ENCODE measurements around the gene RAET1G.
"Not testable (repeated sequence)": the region's sequence is repeated elsewhere in the genome, so short reads cannot be mapped to it uniquely, and the experiment has no call there.

The RAET1G gene

DNA sequence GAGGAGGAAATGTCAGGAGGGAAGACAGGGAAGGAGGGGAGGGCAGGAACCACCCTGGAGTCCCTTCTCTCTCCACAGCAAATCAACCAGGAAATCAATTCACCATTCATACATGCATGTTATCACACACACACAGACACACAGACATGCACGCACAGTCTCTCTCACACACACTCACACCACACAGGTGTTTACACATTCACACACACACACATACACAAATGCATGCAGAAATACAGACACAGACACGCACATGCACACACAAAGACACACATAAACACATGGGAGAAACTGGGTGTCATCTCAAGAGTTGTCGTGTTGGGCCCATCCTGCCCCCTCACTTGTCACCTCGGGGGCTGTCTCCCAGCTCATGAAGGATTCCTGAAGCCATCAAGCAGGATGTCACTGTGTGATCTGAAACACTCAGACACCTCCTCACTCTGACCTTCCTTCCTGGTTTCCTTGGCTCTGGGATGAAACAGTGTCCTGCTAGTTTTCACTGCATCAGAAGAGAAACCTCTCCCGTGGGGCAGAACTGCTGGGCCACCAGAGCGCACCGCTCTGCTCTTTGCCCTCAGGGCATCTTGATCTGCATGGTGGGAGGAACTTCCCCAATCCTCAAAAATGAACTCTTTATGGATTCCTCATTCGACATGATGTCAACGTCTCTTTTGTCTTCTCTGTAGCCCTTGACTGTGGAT lies 9.2 kb downstream of the RAET1G start:
- Histone ChIP-seq H3K4me1 (ENCODE audit: low read length) (no peaks in the 10 kb centered on the region), H3K27ac (ENCODE audit: low read length) (no peak overlapping the region), H3F3A (ENCODE audit: insufficient read depth, low read length) (no peaks in the 10 kb centered on the region), H3K4me3 (ENCODE audit: low read length) (no peak overlapping the region), H3K4me2 (ENCODE audit: low read depth, low read length) (no peak overlapping the region), H3K36me3 (replicated peaks; ENCODE audit: insufficient read depth, low read length) (no peaks in the 10 kb centered on the region), H3K27me3 (replicated peaks; ENCODE audit: insufficient read depth, low read length) (peaks cover 74% of the 10 kb centered on the region), H3K9me3 (replicated peaks; ENCODE audit: insufficient read depth, low read length) (no peaks in the 10 kb centered on the region), H3K79me2 (ENCODE audit: low read length) (no peaks in the 10 kb centered on the region), H2AFZ (ENCODE audit: low read length) (no peak overlapping the region), H3K9ac (ENCODE audit: low read length) (no peak overlapping the region), H3K9me2 (replicated peaks; ENCODE audit: insufficient read depth, low read length) (no peaks in the 10 kb centered on the region), H4K20me1 (ENCODE audit: insufficient read depth, low read length) (no peaks in the 10 kb centered on the region)
- TF ChIP-seq EZH2 (optimal IDR thresholded peaks at IDR 0.05; ENCODE audit: low read depth, low read length) (no peak), EZH2phosphoT487 (IDR thresholded peaks at IDR 0.05; ENCODE audit: low read length) (no peak)
- TF ChIP-seq, protein P1, sequence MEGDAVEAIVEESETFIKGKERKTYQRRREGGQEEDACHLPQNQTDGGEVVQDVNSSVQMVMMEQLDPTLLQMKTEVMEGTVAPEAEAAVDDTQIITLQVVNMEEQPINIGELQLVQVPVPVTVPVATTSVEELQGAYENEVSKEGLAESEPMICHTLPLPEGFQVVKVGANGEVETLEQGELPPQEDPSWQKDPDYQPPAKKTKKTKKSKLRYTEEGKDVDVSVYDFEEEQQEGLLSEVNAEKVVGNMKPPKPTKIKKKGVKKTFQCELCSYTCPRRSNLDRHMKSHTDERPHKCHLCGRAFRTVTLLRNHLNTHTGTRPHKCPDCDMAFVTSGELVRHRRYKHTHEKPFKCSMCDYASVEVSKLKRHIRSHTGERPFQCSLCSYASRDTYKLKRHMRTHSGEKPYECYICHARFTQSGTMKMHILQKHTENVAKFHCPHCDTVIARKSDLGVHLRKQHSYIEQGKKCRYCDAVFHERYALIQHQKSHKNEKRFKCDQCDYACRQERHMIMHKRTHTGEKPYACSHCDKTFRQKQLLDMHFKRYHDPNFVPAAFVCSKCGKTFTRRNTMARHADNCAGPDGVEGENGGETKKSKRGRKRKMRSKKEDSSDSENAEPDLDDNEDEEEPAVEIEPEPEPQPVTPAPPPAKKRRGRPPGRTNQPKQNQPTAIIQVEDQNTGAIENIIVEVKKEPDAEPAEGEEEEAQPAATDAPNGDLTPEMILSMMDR (IDR thresholded peaks at IDR 0.05; ENCODE audit: low read length), result no peak
- no peak for DNase-seq

DNA sequence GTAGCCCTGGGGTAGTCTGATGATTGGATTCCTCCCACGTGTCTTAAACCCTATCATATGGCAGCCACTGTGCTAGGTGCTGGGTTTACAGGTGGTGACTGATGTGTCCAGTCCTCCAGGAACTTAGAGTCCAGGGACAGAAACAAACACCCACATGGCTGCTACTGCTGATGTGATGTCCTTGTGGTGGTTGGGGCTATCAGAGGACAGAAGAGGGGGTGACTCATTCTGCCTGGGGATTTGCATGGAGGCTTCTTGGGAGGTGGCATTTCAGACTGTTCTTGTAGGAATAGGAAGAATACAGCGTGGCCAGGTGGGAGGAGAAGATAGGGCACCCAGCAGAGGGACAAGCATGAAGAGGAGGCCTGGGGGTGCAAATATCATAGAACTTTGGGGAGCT lies 9.8 kb downstream of the RAET1G start:
- H3K4me2 ChIP-seq (ENCODE audit: low read depth, low read length), result no peak overlapping the region
- no peak overlapping the region for H2AFZ ChIP-seq (ENCODE audit: low read length)
- H3K36me3 ChIP-seq (replicated peaks; ENCODE audit: insufficient read depth, low read length), result no peaks in the 10 kb centered on the region
- no peak overlapping the region for H3K27ac ChIP-seq (ENCODE audit: low read length)
- no peak overlapping the region for H3K4me3 ChIP-seq (ENCODE audit: low read length)
- H3K9ac ChIP-seq (ENCODE audit: low read length), result no peak overlapping the region
- H4K20me1 ChIP-seq (ENCODE audit: insufficient read depth, low read length), result no peaks in the 10 kb centered on the region
- no peak for DNase-seq
- TF ChIP-seq, protein P1 (IDR thresholded peaks at IDR 0.05; ENCODE audit: low read length), result no peak
- TF ChIP-seq EZH2phosphoT487 (IDR thresholded peaks at IDR 0.05; ENCODE audit: low read length) (no peak), EZH2 (optimal IDR thresholded peaks at IDR 0.05; ENCODE audit: low read depth, low read length) (no peak)
- no peaks in the 10 kb centered on the region for H3K79me2 ChIP-seq (ENCODE audit: low read length)
- no peaks in the 10 kb centered on the region for H3K9me3 ChIP-seq (replicated peaks; ENCODE audit: insufficient read depth, low read length)
- H3K9me2 ChIP-seq (replicated peaks; ENCODE audit: insufficient read depth, low read length), result no peaks in the 10 kb centered on the region
- peaks cover 72% of the 10 kb centered on the region for H3K27me3 ChIP-seq (replicated peaks; ENCODE audit: insufficient read depth, low read length)
- H3K4me1 ChIP-seq (ENCODE audit: low read length), result no peaks in the 10 kb centered on the region
- H3F3A ChIP-seq (ENCODE audit: insufficient read depth, low read length), result no peaks in the 10 kb centered on the region

DNA sequence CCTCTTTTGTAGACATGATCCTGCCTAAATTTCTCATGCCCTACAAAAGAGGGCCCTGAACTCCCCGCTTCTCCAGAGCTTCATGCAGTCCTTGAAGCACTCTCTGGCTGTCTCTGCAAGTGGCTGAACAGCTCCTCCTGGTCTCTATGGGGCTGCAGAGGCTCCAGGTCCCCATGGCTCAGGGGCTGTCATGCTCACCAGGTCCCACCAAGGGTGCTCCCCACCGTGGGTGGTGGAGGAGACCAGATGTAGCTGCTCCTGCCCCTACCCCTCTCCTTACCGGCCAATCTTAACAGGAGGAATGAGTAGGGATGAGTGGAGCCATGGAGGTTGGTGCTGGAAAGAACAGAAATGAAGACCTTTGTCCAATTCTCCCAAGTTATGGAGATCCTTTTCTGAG lies 10.2 kb downstream of the RAET1G start:
- H3K79me2 ChIP-seq (ENCODE audit: low read length); H4K20me1 ChIP-seq (ENCODE audit: insufficient read depth, low read length); H3F3A ChIP-seq (ENCODE audit: insufficient read depth, low read length); H3K9ac ChIP-seq (ENCODE audit: low read length); H3K27ac ChIP-seq (ENCODE audit: low read length); H3K4me3 ChIP-seq (ENCODE audit: low read length); H3K36me3 ChIP-seq (replicated peaks; ENCODE audit: insufficient read depth, low read length); H3K9me2 ChIP-seq (replicated peaks; ENCODE audit: insufficient read depth, low read length); H2AFZ ChIP-seq (ENCODE audit: low read length); H3K4me2 ChIP-seq (ENCODE audit: low read depth, low read length); DNase-seq; H3K4me1 ChIP-seq (ENCODE audit: low read length); H3K9me3 ChIP-seq (replicated peaks; ENCODE audit: insufficient read depth, low read length): not testable (repeated sequence)
- H3K27me3 ChIP-seq (replicated peaks; ENCODE audit: insufficient read depth, low read length), result peaks cover 72% of the 10 kb centered on the region

DNA sequence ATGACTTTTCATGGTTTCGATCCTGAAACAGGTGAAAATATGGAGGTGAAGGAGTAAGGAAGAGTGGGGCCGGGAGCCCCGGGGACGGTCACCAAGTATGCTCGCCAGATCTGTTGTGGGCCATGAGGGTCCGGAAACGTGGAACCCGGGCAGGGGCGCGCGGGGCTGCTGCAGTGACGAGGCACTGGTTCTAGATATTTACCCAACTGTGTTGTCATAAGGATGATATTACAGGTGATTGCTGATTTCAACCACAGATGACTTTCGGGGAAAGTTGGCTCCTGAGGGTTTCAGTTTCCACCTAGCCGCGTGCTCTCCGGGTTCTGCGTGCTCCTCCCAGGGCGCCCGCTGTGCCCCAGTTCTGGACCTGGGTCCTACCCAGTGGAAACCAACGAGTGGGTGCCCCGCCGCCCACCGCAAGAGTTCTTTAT lies 12.2 kb downstream of the RAET1G start:
- H3K9me2 ChIP-seq (replicated peaks; ENCODE audit: insufficient read depth, low read length), result no peaks in the 10 kb centered on the region
- no peak overlapping the region for H2AFZ ChIP-seq (ENCODE audit: low read length)
- peaks cover 79% of the 10 kb centered on the region for H3K27me3 ChIP-seq (replicated peaks; ENCODE audit: insufficient read depth, low read length)
- no peaks in the 10 kb centered on the region for H4K20me1 ChIP-seq (ENCODE audit: insufficient read depth, low read length)
- no peaks in the 10 kb centered on the region for H3F3A ChIP-seq (ENCODE audit: insufficient read depth, low read length)
- H3K27ac ChIP-seq (ENCODE audit: low read length), result no peak overlapping the region
- H3K4me3 ChIP-seq (ENCODE audit: low read length), result no peak overlapping the region
- H3K4me1 ChIP-seq (ENCODE audit: low read length), result no peaks in the 10 kb centered on the region
- H3K9ac ChIP-seq (ENCODE audit: low read length), result no peak overlapping the region
- H3K9me3 ChIP-seq (replicated peaks; ENCODE audit: insufficient read depth, low read length), result no peaks in the 10 kb centered on the region
- H3K79me2 ChIP-seq (ENCODE audit: low read length), result no peaks in the 10 kb centered on the region
- TF ChIP-seq, protein P1 (IDR thresholded peaks at IDR 0.05; ENCODE audit: low read length), result no peak
- TF ChIP-seq EZH2phosphoT487 (IDR thresholded peaks at IDR 0.05; ENCODE audit: low read length) (no peak), EZH2 (optimal IDR thresholded peaks at IDR 0.05; ENCODE audit: low read depth, low read length) (no peak)
- no peak overlapping the region for H3K4me2 ChIP-seq (ENCODE audit: low read depth, low read length)
- DNase-seq, result peak; percentile 7
- no peaks in the 10 kb centered on the region for H3K36me3 ChIP-seq (replicated peaks; ENCODE audit: insufficient read depth, low read length)

Data from MM.1S (cell line).